H9 (cell line): Measurements from ENCODE around the gene NDC1. TPM values are rescaled to one million over a fixed set of nuclear protein-coding genes. Genes with fewer than 3 reads are reported as not detected.

ENCODE experiments used
- DNase-seq: peaks from one replicate; pipeline ENCODE4 v3.0.0-alpha.2; 2017
- H2AFZ ChIP-seq: one replicate; pipeline ENCODE4 v1.6.1; 2013; ENCODE audit warnings: mild to moderate bottlenecking, low read length, control low read depth, moderate library complexity
- H2AK5ac ChIP-seq: 2 replicates; pipeline ENCODE4 v1.6.1; 2013; ENCODE audit warnings: low read length, control low read depth, mixed read lengths; ENCODE audit not compliant: insufficient read length
- H2BK120ac ChIP-seq: one replicate; pipeline ENCODE4 v1.6.1; 2013; ENCODE audit warnings: low read depth, mild to moderate bottlenecking, low read length, control low read depth, inconsistent platforms; ENCODE audit not compliant: poor library complexity, severe bottlenecking
- H2BK12ac ChIP-seq: 2 replicates; pipeline ENCODE4 v1.6.1; 2013; ENCODE audit warnings: low read length, control low read depth, mixed read lengths, low read depth; ENCODE audit not compliant: insufficient read length
- H2BK15ac ChIP-seq: 2 replicates; pipeline ENCODE4 v1.6.1; 2013; ENCODE audit warnings: low read depth, low read length, control low read depth
- H2BK20ac ChIP-seq: one replicate; pipeline ENCODE4 v1.6.1; 2013; ENCODE audit warnings: low read depth, mild to moderate bottlenecking, low read length, control low read depth, inconsistent platforms; ENCODE audit not compliant: poor library complexity, severe bottlenecking
- H2BK5ac ChIP-seq: 2 replicates; pipeline ENCODE4 v1.6.1; 2013; ENCODE audit warnings: low read length, control low read depth, mixed read lengths; ENCODE audit not compliant: insufficient read length
- H3K14ac ChIP-seq: 2 replicates; pipeline ENCODE4 v1.6.1; 2013; ENCODE audit warnings: low read length, control low read depth; ENCODE audit not compliant: insufficient read depth
- H3K18ac ChIP-seq: 2 replicates; pipeline ENCODE4 v1.6.1; 2013; ENCODE audit warnings: low read depth, mild to moderate bottlenecking, mixed read lengths, low read length, control low read depth; ENCODE audit not compliant: insufficient read length
- H3K23ac ChIP-seq: 2 replicates; pipeline ENCODE4 v1.6.1; 2013; ENCODE audit warnings: low read length, control low read depth, mixed read lengths, low read depth; ENCODE audit not compliant: insufficient read length
- H3K23me2 ChIP-seq: 2 replicates; pipeline ENCODE4 v1.6.1; 2013; ENCODE audit warnings: low read depth, mild to moderate bottlenecking, mixed read lengths, low read length, control low read depth; ENCODE audit not compliant: insufficient read length, poor library complexity, severe bottlenecking
- H3K27ac ChIP-seq: 2 replicates; pipeline ENCODE4 v1.5.1; 2013; ENCODE audit warnings: low read length, control low read depth, mixed read lengths, low read depth; ENCODE audit not compliant: insufficient read length
- H3K27me3 ChIP-seq: 2 replicates; pipeline ENCODE4 v1.6.1; 2013; ENCODE audit warnings: low read length, control low read depth, inconsistent platforms; ENCODE audit not compliant: insufficient read depth
- H3K4ac ChIP-seq: 2 replicates; pipeline ENCODE4 v1.6.1; 2013; ENCODE audit warnings: low read depth, mild to moderate bottlenecking, control low read depth, inconsistent platforms, low read length, moderate library complexity
- H3K4me1 ChIP-seq: 2 replicates; pipeline ENCODE4 v1.6.1; 2013; ENCODE audit warnings: low read length, control low read depth, inconsistent platforms; ENCODE audit not compliant: insufficient read depth
- H3K4me2 ChIP-seq: 2 replicates; pipeline ENCODE4 v1.6.1; 2013; ENCODE audit warnings: low read length, control low read depth, mixed read lengths; ENCODE audit not compliant: insufficient read length, insufficient read depth
- H3K56ac ChIP-seq: 2 replicates; pipeline ENCODE4 v1.6.1; 2013; ENCODE audit warnings: low read depth, mild to moderate bottlenecking, mixed read lengths, low read length, control low read depth; ENCODE audit not compliant: insufficient read length
- H3K79me1 ChIP-seq: 2 replicates; pipeline ENCODE4 v1.6.1; 2013; ENCODE audit warnings: low read depth, mild to moderate bottlenecking, moderate library complexity, low read length, control low read depth, inconsistent platforms; ENCODE audit not compliant: insufficient read depth, poor library complexity, severe bottlenecking
- H3K79me2 ChIP-seq: 2 replicates; pipeline ENCODE4 v1.6.1; 2013; ENCODE audit warnings: low read length, control low read depth, inconsistent platforms; ENCODE audit not compliant: insufficient read depth
- H3K9ac ChIP-seq: 2 replicates; pipeline ENCODE4 v1.6.1; 2013; ENCODE audit warnings: low read length, control low read depth, mixed read lengths; ENCODE audit not compliant: insufficient read length; ENCODE audit errors: extremely low read depth
- H3K9me3 ChIP-seq: one replicate; pipeline ENCODE4 v1.6.1; 2013; ENCODE audit warnings: low read depth, low read length, inconsistent platforms; ENCODE audit not compliant: control insufficient read depth
- H3T11ph ChIP-seq: one replicate; pipeline ENCODE4 v1.6.1; 2013; ENCODE audit warnings: mild to moderate bottlenecking, low read length, control low read depth, inconsistent platforms
- H4K20me1 ChIP-seq: one replicate; pipeline ENCODE4 v1.6.1; 2013; ENCODE audit not compliant: control insufficient read depth, insufficient read length, insufficient read depth
- H4K5ac ChIP-seq: 2 replicates; pipeline ENCODE4 v1.6.1; 2013; ENCODE audit warnings: low read depth, mild to moderate bottlenecking, mixed read lengths, low read length, control low read depth; ENCODE audit not compliant: insufficient read length
- H4K8ac ChIP-seq: replicated peaks from 2 replicates; pipeline ENCODE4 v1.6.1; 2013; ENCODE audit warnings: low read length, control low read depth, mixed read lengths, low read depth; ENCODE audit not compliant: insufficient read length
- H4K91ac ChIP-seq: 2 replicates; pipeline ENCODE4 v1.6.1; 2013; ENCODE audit warnings: low read depth, mild to moderate bottlenecking, moderate library complexity, mixed read lengths, low read length, control low read depth; ENCODE audit not compliant: insufficient read length
- H3K27ac Mint-ChIP-seq, 3 experiments: 2 replicates in 2 of 3; 3 replicates in 1 of 3; pipeline ENCODE4 v1.8.0; 2020 to 2021; ENCODE audit warnings: mixed read lengths in 3 of 3, mild to moderate bottlenecking in 1 of 3, moderate library complexity in 1 of 3
- H3K27me3 Mint-ChIP-seq: 2 replicates; pipeline ENCODE4 v1.8.0; 2021; ENCODE audit warnings: low read depth, mild to moderate bottlenecking, moderate library complexity, mixed read lengths
- H3K36me3 Mint-ChIP-seq, 3 experiments: 2 replicates in 2 of 3; 3 replicates in 1 of 3; pipeline ENCODE4 v1.8.0; 2020 to 2021; ENCODE audit warnings: low read depth in 3 of 3, mixed read lengths in 3 of 3; ENCODE audit not compliant: insufficient read depth in 1 of 3
- H3K4me1 Mint-ChIP-seq, 2 experiments: 2 replicates each; pipeline ENCODE4 v1.8.0; 2020; ENCODE audit warnings: mixed read lengths in 2 of 2
- H3K4me3 Mint-ChIP-seq, 2 experiments: 2 replicates in 1 of 2; 3 replicates in 1 of 2; pipeline ENCODE4 v1.8.0; 2020 to 2021; ENCODE audit warnings: mild to moderate bottlenecking in 2 of 2, mixed read lengths in 2 of 2, moderate library complexity in 1 of 2
- H3K9me3 Mint-ChIP-seq, 2 experiments: 2 replicates in 1 of 2; 3 replicates in 1 of 2; pipeline ENCODE4 v1.8.0; 2020; ENCODE audit warnings: mild to moderate bottlenecking in 2 of 2, mixed read lengths in 2 of 2, moderate library complexity in 1 of 2
- WGBS: extraction: QIAGEN DNeasy Blood & Tissue Kit; methylation state at CpG from one replicate; pipeline ENCODE4 v1.1.7; 2013; ENCODE audit warnings: missing lambda C conversion rate, low lambda C conversion rate, mixed read lengths; ENCODE audit not compliant: insufficient read length; ENCODE audit errors: extremely low coverage; 5-methylcytosine and 5-hydroxymethylcytosine counted together
- total RNA-seq: library from RNA; stranded (reverse); gene quantifications from 2 replicates; pipeline ENCODE4 v1.2.1, GENCODE V29; 2021
- TF ChIP-seq, protein P1 (sequence below): fragments of 200-600 bp; sonication (generic); conservative IDR thresholded peaks from 3 replicates; pipeline ENCODE4 v1.8.0; 2021; ENCODE audit warnings: antibody characterized with exemption, mild to moderate bottlenecking

NDC1 gene
- total RNA-seq, 1 experiment from 2014 or later = 49.3 TPM

DNA sequence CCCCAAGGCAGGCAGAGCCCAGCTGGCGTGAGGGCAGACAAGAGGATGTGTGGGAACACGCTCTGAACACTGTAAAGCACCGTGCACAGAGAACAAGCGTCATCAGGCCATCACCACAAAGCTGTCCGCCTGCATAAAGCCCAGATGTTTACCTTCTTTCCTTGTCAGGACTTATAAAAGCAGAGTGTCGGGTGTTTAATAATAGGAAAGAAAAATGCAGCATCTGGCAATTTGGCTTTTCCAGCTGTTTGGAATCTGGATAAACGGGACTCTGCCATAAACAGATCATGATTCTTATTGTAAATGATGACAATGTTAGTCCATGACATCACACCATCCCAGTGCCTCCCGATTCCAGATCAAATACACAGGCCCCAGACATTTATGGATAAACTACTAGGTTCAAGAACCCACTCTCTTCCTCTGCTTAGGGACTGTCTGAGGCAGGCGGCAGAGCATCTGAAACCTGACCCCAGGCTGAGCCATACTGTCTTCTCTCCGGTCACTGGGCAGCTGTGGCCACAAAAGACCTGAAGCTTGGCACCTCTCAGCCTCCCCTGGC is 103.4 kb downstream of the NDC1 start:
- Mint-ChIP-seq H3K4me1 (peaks cover 9 to 17% of the 10 kb centered on the region in 2 experiments), H3K27ac (no peak overlapping the region), H3K9me3 (no peaks in the 10 kb centered on the region), H3K27me3 (peaks cover 81% of the 10 kb centered on the region), H3K36me3 (no peaks in the 10 kb centered on the region), H3K4me3 (no peak overlapping the region; a peak in 2 of 5 replicates)
- no peak overlapping the region for H3K56ac ChIP-seq
- H2BK20ac ChIP-seq = no peak overlapping the region
- TF ChIP-seq, protein P1, sequence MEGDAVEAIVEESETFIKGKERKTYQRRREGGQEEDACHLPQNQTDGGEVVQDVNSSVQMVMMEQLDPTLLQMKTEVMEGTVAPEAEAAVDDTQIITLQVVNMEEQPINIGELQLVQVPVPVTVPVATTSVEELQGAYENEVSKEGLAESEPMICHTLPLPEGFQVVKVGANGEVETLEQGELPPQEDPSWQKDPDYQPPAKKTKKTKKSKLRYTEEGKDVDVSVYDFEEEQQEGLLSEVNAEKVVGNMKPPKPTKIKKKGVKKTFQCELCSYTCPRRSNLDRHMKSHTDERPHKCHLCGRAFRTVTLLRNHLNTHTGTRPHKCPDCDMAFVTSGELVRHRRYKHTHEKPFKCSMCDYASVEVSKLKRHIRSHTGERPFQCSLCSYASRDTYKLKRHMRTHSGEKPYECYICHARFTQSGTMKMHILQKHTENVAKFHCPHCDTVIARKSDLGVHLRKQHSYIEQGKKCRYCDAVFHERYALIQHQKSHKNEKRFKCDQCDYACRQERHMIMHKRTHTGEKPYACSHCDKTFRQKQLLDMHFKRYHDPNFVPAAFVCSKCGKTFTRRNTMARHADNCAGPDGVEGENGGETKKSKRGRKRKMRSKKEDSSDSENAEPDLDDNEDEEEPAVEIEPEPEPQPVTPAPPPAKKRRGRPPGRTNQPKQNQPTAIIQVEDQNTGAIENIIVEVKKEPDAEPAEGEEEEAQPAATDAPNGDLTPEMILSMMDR = no peak
- H2AFZ ChIP-seq = no peak overlapping the region
- no peak overlapping the region for H2BK120ac ChIP-seq
- H2BK5ac ChIP-seq = no peak overlapping the region
- no peak overlapping the region for H3K9ac ChIP-seq
- no peaks in the 10 kb centered on the region for H4K20me1 ChIP-seq
- no peak overlapping the region for H3K14ac ChIP-seq
- H3K23ac ChIP-seq = no peak overlapping the region
- no peak overlapping the region for H4K91ac ChIP-seq
- H3K79me2 ChIP-seq = no peaks in the 10 kb centered on the region
- no peaks in the 10 kb centered on the region for H3K4me1 ChIP-seq
- H3K27ac ChIP-seq = no peak overlapping the region
- DNase-seq = no peak
- no peaks in the 10 kb centered on the region for H3K9me3 ChIP-seq
- peaks cover 11% of the 10 kb centered on the region for H3K23me2 ChIP-seq
- WGBS = no CpG with 5 or more reads among the region's 10 CpGs
- no peak overlapping the region for H2BK15ac ChIP-seq
- H3K4ac ChIP-seq = no peak overlapping the region
- H3K4me2 ChIP-seq = no peak overlapping the region
- H3T11ph ChIP-seq = no peak overlapping the region
- H2BK12ac ChIP-seq = no peak overlapping the region
- H3K18ac ChIP-seq = no peak overlapping the region
- peaks cover 37% of the 10 kb centered on the region for H3K27me3 ChIP-seq
- no peak overlapping the region for H4K5ac ChIP-seq
- H4K8ac ChIP-seq = no peak overlapping the region
- no peaks in the 10 kb centered on the region for H3K79me1 ChIP-seq
- H2AK5ac ChIP-seq = no peak overlapping the region
